Keratinocyte (primary cell): ENCODE data around the gene TRIM13. TPM values are rescaled to one million over a fixed set of nuclear protein-coding genes. Genes with fewer than 3 reads are reported as not detected.

Experiments used
- DNase-seq: peaks from one replicate; pipeline ENCODE4 v3.0.0-alpha.2; 2011; ENCODE audit warnings: low read depth, missing footprints, low spot score
- FAIRE-seq: peaks from 2 replicates; lab custom pipeline; 2011; peaks lifted over from hg19 to GRCh38; lab: Jason Lieb, UNC
- H2AFZ ChIP-seq: 2 replicates; pipeline ENCODE4 v1.6.0; 2012; ENCODE audit warnings: low read length, control low read depth, inconsistent platforms; ENCODE audit not compliant: control insufficient read depth
- H3K27ac ChIP-seq: 2 replicates; pipeline ENCODE4 v1.5.1; 2011; ENCODE audit warnings: low read length; ENCODE audit not compliant: control insufficient read depth, insufficient read depth
- H3K27me3 ChIP-seq: 3 replicates; pipeline ENCODE4 v1.6.0; 2011; ENCODE audit warnings: low read length; ENCODE audit not compliant: control insufficient read depth, insufficient read depth; ENCODE audit errors: extremely low read depth
- H3K36me3 ChIP-seq, 2 experiments: 2 replicates in 1 of 2; 3 replicates in 1 of 2; pipeline ENCODE4 v1.5.1; 2011; ENCODE audit warnings: low read length in 2 of 2, mild to moderate bottlenecking in 1 of 2; ENCODE audit not compliant: control insufficient read depth in 2 of 2, insufficient read depth in 2 of 2; ENCODE audit errors: extremely low read depth in 1 of 2
- H3K4me1 ChIP-seq: 3 replicates; pipeline ENCODE4 v1.5.1; 2011; ENCODE audit warnings: low read length; ENCODE audit not compliant: control insufficient read depth, insufficient read depth; ENCODE audit errors: extremely low read depth
- H3K4me2 ChIP-seq: 3 replicates; pipeline ENCODE4 v1.6.0; 2011; ENCODE audit warnings: low read depth, low read length; ENCODE audit not compliant: control insufficient read depth, insufficient read depth; ENCODE audit errors: extremely low read depth
- H3K4me3 ChIP-seq, 3 experiments: fragments of 200-600 bp in 1 of 3; sonication (generic) in 1 of 3; 2 replicates in 2 of 3; 3 replicates in 1 of 3; pipeline ENCODE4 v1.5.1; 2011 to 2016; ENCODE audit warnings: low read length in 3 of 3, mild to moderate bottlenecking in 3 of 3, control low read depth in 2 of 3, inconsistent platforms in 1 of 3, low read depth in 1 of 3, mixed read lengths in 1 of 3, mixed run types in 1 of 3, moderate library complexity in 1 of 3; ENCODE audit not compliant: control insufficient read depth in 2 of 3, insufficient read depth in 2 of 3; ENCODE audit errors: extremely low read depth in 1 of 3
- H3K79me2 ChIP-seq: 2 replicates; pipeline ENCODE4 v1.6.0; 2012; ENCODE audit warnings: low read length; ENCODE audit not compliant: control insufficient read depth, insufficient read depth
- H3K9ac ChIP-seq: 3 replicates; pipeline ENCODE4 v1.6.0; 2011; ENCODE audit warnings: low read length; ENCODE audit not compliant: control insufficient read depth, insufficient read depth; ENCODE audit errors: extremely low read depth
- H3K9me1 ChIP-seq: 3 replicates; pipeline ENCODE4 v1.6.0; 2011; ENCODE audit warnings: low read length; ENCODE audit not compliant: control insufficient read depth, insufficient read depth; ENCODE audit errors: extremely low read depth
- H3K9me3 ChIP-seq: 2 replicates; pipeline ENCODE4 v1.5.1; 2012; ENCODE audit warnings: low read depth, low read length; ENCODE audit not compliant: control insufficient read depth
- H4K20me1 ChIP-seq: 3 replicates; pipeline ENCODE4 v1.6.0; 2011; ENCODE audit warnings: low read length; ENCODE audit not compliant: control insufficient read depth, insufficient read depth; ENCODE audit errors: extremely low read depth
- CTCF ChIP-seq, 3 experiments: IDR thresholded peaks in 1 of 3; conservative IDR thresholded peaks in 1 of 3; optimal IDR thresholded peaks in 1 of 3; 2 replicates in 2 of 3; 3 replicates in 1 of 3; pipeline versions ENCODE3 to v1.5.1; 2011; ENCODE audit warnings: low read length in 3 of 3, mild to moderate bottlenecking in 3 of 3, moderate library complexity in 2 of 3, control low read depth in 1 of 3, inconsistent platforms in 1 of 3; ENCODE audit not compliant: insufficient read depth in 2 of 3; ENCODE audit errors: extremely low read depth in 1 of 3
- EZH2 ChIP-seq: IDR thresholded peaks from one replicate; pipeline ENCODE4 v1.6.1; 2012; ENCODE audit warnings: inconsistent platforms, mild to moderate bottlenecking, low read length, moderate library complexity
- dilution Hi-C: fragments of 300-500 bp; cut with MboI; formaldehyde crosslinking; loops from one replicate; pipeline ENCODE4 v1.7.0; 2020; ENCODE audit warnings: low sequenced_read_pairs; ENCODE audit not compliant: extremely low pct_ligation_motif_present
- polyA plus RNA-seq, 5 experiments: library from polyadenylated mRNA; depleted of rRNA in 3 of 5; stranded (reverse) in 3 of 5; stranded (forward) in 1 of 5; unstranded in 1 of 5; fragments of >200 nt; gene quantifications; 1 replicate in 1 of 5; 2 replicates in 3 of 5; 3 replicates in 1 of 5; pipeline versions ENCODE4 v1.2.1 to v1.2.3, GENCODE V29; 2011 to 2012; ENCODE audit warnings: missing spikeins in 2 of 5, low read depth in 1 of 5, low replicate concordance in 1 of 5

TRIM13 gene
- polyA plus RNA-seq, 1 donor (not counting 4 experiments of a cell fraction or from before 2014, with no cell fraction given) = 26.5 TPM

GRCh38 chr13:50025436-50025835 is 28.6 kb downstream of the TRIM13 start:
- Histone ChIP-seq H3K4me2 (no peak overlapping the region), H3K27me3 (no peaks in the 10 kb centered on the region), H3K79me2 (no peaks in the 10 kb centered on the region), H3K27ac (no peak overlapping the region), H3K4me1 (peaks cover 2% of the 10 kb centered on the region), H3K9me1 (no peaks in the 10 kb centered on the region), H3K9ac (no peak overlapping the region), H4K20me1 (no peaks in the 10 kb centered on the region), H3K36me3 (peaks cover 0 to under 1% of the 10 kb centered on the region in 2 experiments), H3K9me3 (no peaks in the 10 kb centered on the region), H2AFZ (no peak overlapping the region), H3K4me3 (no peak overlapping the region)
- DNase-seq (no peak), FAIRE-seq (no peak)
- TF ChIP-seq EZH2 (no peak), CTCF (optimal IDR thresholded peaks at IDR 0.05 in 1 of 3, IDR thresholded peaks at IDR 0.05 in 1 of 3, conservative IDR thresholded peaks at IDR 0.05 in 1 of 3; ENCODE audit: extremely low read depth in 1 of 3, insufficient read depth in 2 of 3, low read length in 3 of 3) (no peak)
- dilution Hi-C loops = no loop called here

- no peaks in the 10 kb centered on the region for H3K9me1 ChIP-seq
- H3K4me2 ChIP-seq = no peak overlapping the region
- no peaks in the 10 kb centered on the region for H4K20me1 ChIP-seq
- H3K79me2 ChIP-seq = no peaks in the 10 kb centered on the region
- H3K4me1 ChIP-seq = peaks cover 2% of the 10 kb centered on the region
- DNase-seq (no peak), FAIRE-seq (no peak)
- H3K9me3 ChIP-seq = no peaks in the 10 kb centered on the region
- H3K9ac ChIP-seq = no peak overlapping the region
- no peak overlapping the region for H3K4me3 ChIP-seq
- no peak for TF ChIP-seq CTCF (optimal IDR thresholded peaks at IDR 0.05 in 1 of 3, IDR thresholded peaks at IDR 0.05 in 1 of 3, conservative IDR thresholded peaks at IDR 0.05 in 1 of 3; ENCODE audit: extremely low read depth in 1 of 3, insufficient read depth in 2 of 3, low read length in 3 of 3)
- no peak for TF ChIP-seq EZH2
- H3K27me3 ChIP-seq = no peaks in the 10 kb centered on the region
- H2AFZ ChIP-seq = no peak overlapping the region
- H3K36me3 ChIP-seq = no peaks in the 10 kb centered on the region
- H3K27ac ChIP-seq = no peak overlapping the region
- dilution Hi-C loops = no loop called here
These were observed 30.1 kb downstream of the TRIM13 start for GRCh38 chr13:50026788-50027473.
